PC-3 (cell line): ENCODE measurements around the gene FKBP10. TPM values are rescaled to one million over a fixed set of nuclear protein-coding genes. Genes with fewer than 3 reads are reported as not detected.

Experiments used
- ATAC-seq: fragments of 200-7000 bp; cut with Tn5 transposase; 2 replicates; pipeline ENCODE4 v1.9.1; 2020; ENCODE audit warnings: mild to moderate bottlenecking, moderate library complexity
- BruUV-seq: library from RNA; stranded (reverse); fragments of 400-500 nt; replicated peaks from 2 replicates; lab custom pipeline; 2021; lab: Mats Ljungman, UMichigan
- CTCF ChIA-PET: fragments of 300-600 bp; sonication (Branson Sonifier 250); formaldehyde crosslinking; loops from one replicate; lab custom pipeline; 2022; ENCODE audit warnings: antibody characterized with exemption; lab: Charles Lee
- POLR2A ChIA-PET: fragments of 300-600 bp; sonication (Branson Sonifier 250); formaldehyde crosslinking; loops from one replicate; lab custom pipeline; 2022; ENCODE audit warnings: antibody characterized with exemption; ENCODE audit not compliant: unreplicated experiment; lab: Charles Lee
- DNase-seq: peaks from one replicate; pipeline ENCODE4 v3.0.0-alpha.2; 2015
- H2AFZ ChIP-seq: fragments of 300-600 bp; sonication (generic); 2 replicates; pipeline ENCODE4 v1.6.0; 2016; ENCODE audit warnings: antibody characterized with exemption, low read length
- H3F3A ChIP-seq: fragments of 300-600 bp; sonication (generic); one replicate; pipeline ENCODE4 v1.6.0; 2017; ENCODE audit warnings: antibody characterized with exemption, low read length, control low read depth, mild to moderate bottlenecking; ENCODE audit not compliant: unreplicated experiment
- H3K27ac ChIP-seq: fragments of 300-600 bp; sonication (generic); 2 replicates; pipeline ENCODE4 v1.5.1; 2016; ENCODE audit warnings: mild to moderate bottlenecking, low read length
- H3K27me3 ChIP-seq: fragments of 300-600 bp; sonication (generic); 2 replicates; pipeline ENCODE4 v1.6.1; 2016; ENCODE audit warnings: low read length, mixed read lengths
- H3K36me3 ChIP-seq: fragments of 300-600 bp; sonication (generic); 2 replicates; pipeline ENCODE4 v1.6.1; 2016; ENCODE audit warnings: low read depth, mixed run types, low read length, mixed read lengths
- H3K4me1 ChIP-seq: fragments of 300-600 bp; sonication (generic); 2 replicates; pipeline ENCODE4 v1.5.1; 2016; ENCODE audit warnings: low read length; ENCODE audit not compliant: insufficient read depth
- H3K4me2 ChIP-seq: fragments of 300-600 bp; sonication (generic); 2 replicates; pipeline ENCODE4 v1.6.0; 2016; ENCODE audit warnings: low read length
- H3K4me3 ChIP-seq: fragments of 300-600 bp; sonication (generic); 2 replicates; pipeline ENCODE4 v1.5.1; 2016; ENCODE audit warnings: mild to moderate bottlenecking, low read length, mixed read lengths
- H3K79me2 ChIP-seq: fragments of 300-600 bp; sonication (generic); 2 replicates; pipeline ENCODE4 v1.6.1; 2017; ENCODE audit warnings: low read length, mixed read lengths
- H3K9ac ChIP-seq: fragments of 300-600 bp; sonication (generic); 2 replicates; pipeline ENCODE4 v1.6.0; 2016; ENCODE audit warnings: mild to moderate bottlenecking, low read length
- H3K9me2 ChIP-seq: fragments of 300-600 bp; sonication (generic); replicated peaks from 2 replicates; pipeline ENCODE4 v1.6.1; 2016; ENCODE audit warnings: mixed run types, low read length, mixed read lengths
- H3K9me3 ChIP-seq: fragments of 300-600 bp; sonication (generic); 2 replicates; pipeline ENCODE4 v1.6.1; 2016; ENCODE audit warnings: low read length, mixed read lengths
- H4K20me1 ChIP-seq: fragments of 300-600 bp; sonication (generic); 2 replicates; pipeline ENCODE4 v1.6.1; 2016; ENCODE audit warnings: low read length, mixed read lengths
- EZH2 ChIP-seq: fragments of 300-600 bp; sonication (generic); IDR thresholded peaks from one replicate; pipeline ENCODE4 v1.6.1; 2017; ENCODE audit warnings: antibody characterized with exemption, mild to moderate bottlenecking, low read length; ENCODE audit not compliant: unreplicated experiment
- EZH2phosphoT487 ChIP-seq: fragments of 300-600 bp; sonication (generic); IDR thresholded peaks from 2 replicates; pipeline ENCODE4 v1.6.1; 2018; ENCODE audit warnings: mild to moderate bottlenecking, antibody characterized with exemption, low read length, borderline replicate concordance
- intact Hi-C: fragments of 100-400 bp; cut with micrococcal nuclease; formaldehyde crosslinking; loops from 2 replicates; pipeline ENCODE4 v1.9.0; 2023
- total RNA-seq: library from RNA; depleted of rRNA; stranded (reverse); fragments of >200 nt; gene quantifications from 2 replicates; pipeline ENCODE4 v1.2.3, GENCODE V29; 2014; rRNA removed
- TF ChIP-seq, protein P1 (sequence below): fragments of 300-600 bp; sonication (generic); conservative IDR thresholded peaks from 2 replicates; pipeline ENCODE4 v1.5.1; 2017; ENCODE audit warnings: antibody characterized with exemption, low read depth, mild to moderate bottlenecking, low read length

The FKBP10 gene
- total RNA-seq, 1 experiment from 2014 or later = 63.4 TPM

DNA sequence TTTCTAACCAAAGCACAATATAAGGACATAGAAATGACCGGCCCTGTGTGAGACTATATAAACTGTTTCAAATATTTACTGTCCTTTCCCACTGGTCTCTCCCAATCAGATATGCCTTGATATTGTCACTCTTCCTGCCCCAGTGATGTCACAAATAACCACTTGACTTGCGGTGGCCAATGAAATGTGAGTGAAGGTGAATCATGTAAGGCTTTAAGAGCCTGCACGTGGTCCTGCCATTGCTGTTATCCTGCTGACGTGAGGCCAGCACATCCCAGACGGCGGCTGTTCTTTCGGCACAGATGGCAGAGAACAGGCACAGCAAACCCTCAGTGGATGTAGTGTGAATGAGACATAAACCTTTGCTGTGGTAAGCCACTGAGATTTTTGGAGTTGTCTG lies 57.8 kb downstream of the FKBP10 start:
- CTCF ChIA-PET = interaction anchor here (0.5 kb wide), 1 partner anchor 8 kb away, joined by 3 read pairs; no protein-coding TSS in a partner anchor
- ATAC-seq = no peak
- no peaks in the 10 kb centered on the region for H3K9me2 ChIP-seq
- no peak overlapping the region for H3K4me2 ChIP-seq
- H3F3A ChIP-seq = no peaks in the 10 kb centered on the region
- no peaks in the 10 kb centered on the region for H3K4me1 ChIP-seq
- TF ChIP-seq, protein P1, sequence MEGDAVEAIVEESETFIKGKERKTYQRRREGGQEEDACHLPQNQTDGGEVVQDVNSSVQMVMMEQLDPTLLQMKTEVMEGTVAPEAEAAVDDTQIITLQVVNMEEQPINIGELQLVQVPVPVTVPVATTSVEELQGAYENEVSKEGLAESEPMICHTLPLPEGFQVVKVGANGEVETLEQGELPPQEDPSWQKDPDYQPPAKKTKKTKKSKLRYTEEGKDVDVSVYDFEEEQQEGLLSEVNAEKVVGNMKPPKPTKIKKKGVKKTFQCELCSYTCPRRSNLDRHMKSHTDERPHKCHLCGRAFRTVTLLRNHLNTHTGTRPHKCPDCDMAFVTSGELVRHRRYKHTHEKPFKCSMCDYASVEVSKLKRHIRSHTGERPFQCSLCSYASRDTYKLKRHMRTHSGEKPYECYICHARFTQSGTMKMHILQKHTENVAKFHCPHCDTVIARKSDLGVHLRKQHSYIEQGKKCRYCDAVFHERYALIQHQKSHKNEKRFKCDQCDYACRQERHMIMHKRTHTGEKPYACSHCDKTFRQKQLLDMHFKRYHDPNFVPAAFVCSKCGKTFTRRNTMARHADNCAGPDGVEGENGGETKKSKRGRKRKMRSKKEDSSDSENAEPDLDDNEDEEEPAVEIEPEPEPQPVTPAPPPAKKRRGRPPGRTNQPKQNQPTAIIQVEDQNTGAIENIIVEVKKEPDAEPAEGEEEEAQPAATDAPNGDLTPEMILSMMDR = no peak
- TF ChIP-seq EZH2 (no peak), EZH2phosphoT487 (no peak)
- no TSS peak for BruUV-seq
- H3K79me2 ChIP-seq = no peaks in the 10 kb centered on the region
- no peaks in the 10 kb centered on the region for H3K9me3 ChIP-seq
- DNase-seq = no peak
- H3K36me3 ChIP-seq = peaks cover 6% of the 10 kb centered on the region; the same call in 1 of the 2 replicates
- no peaks in the 10 kb centered on the region for H3K27me3 ChIP-seq
- no peak overlapping the region for H3K4me3 ChIP-seq
- no peaks in the 10 kb centered on the region for H4K20me1 ChIP-seq
- no peak overlapping the region for H3K9ac ChIP-seq
- H2AFZ ChIP-seq = no peak overlapping the region
- intact Hi-C loops = no loop called here
- POLR2A ChIA-PET = no interaction called here
- H3K27ac ChIP-seq = no peak overlapping the region

GRCh38 chr17:41871789-41872188 lies 59.0 kb downstream of the FKBP10 start:
- DNase-seq (no peak), ATAC-seq (no peak)
- H3K9me2 ChIP-seq = no peaks in the 10 kb centered on the region
- TF ChIP-seq, protein P1 = no peak
- TF ChIP-seq EZH2 = no peak
- no peak for TF ChIP-seq EZH2phosphoT487
- intact Hi-C loops = no loop called here
- peaks cover 6% of the 10 kb centered on the region; the same call in 1 of the 2 replicates for H3K36me3 ChIP-seq
- no peaks in the 10 kb centered on the region for H3K27me3 ChIP-seq
- no peak overlapping the region for H3K4me3 ChIP-seq
- H3K9ac ChIP-seq = no peak overlapping the region
- ChIA-PET POLR2A (no interaction called here), CTCF (no interaction called here)
- no peak overlapping the region for H3K4me2 ChIP-seq
- no peaks in the 10 kb centered on the region for H3K9me3 ChIP-seq
- H3K79me2 ChIP-seq = no peaks in the 10 kb centered on the region
- H3F3A ChIP-seq = no peaks in the 10 kb centered on the region
- no peak overlapping the region for H3K27ac ChIP-seq
- no TSS peak for BruUV-seq
- no peak overlapping the region for H2AFZ ChIP-seq
- no peaks in the 10 kb centered on the region for H3K4me1 ChIP-seq
- no peaks in the 10 kb centered on the region for H4K20me1 ChIP-seq

Other genes starting within 250 kb of the FKBP10 start
- gene KRT9, start 240.9 kb upstream of the FKBP10 start, total RNA-seq = 1.0 TPM in 1 of 2 replicates, not detected in the other
- gene KRT14, start 226.1 kb upstream of the FKBP10 start, total RNA-seq = 0.15 TPM in 1 of 2 replicates, not detected in the other
- gene KRT16, start 200.2 kb upstream of the FKBP10 start, total RNA-seq = 42.6 and 53.1 TPM in 2 replicates
- gene KRT17, start 188.4 kb upstream of the FKBP10 start, total RNA-seq = 92.1 and 115 TPM in 2 replicates
- 88.7 and 95.9 TPM in 2 replicates for gene EIF1, start 124.1 kb upstream of the FKBP10 start, total RNA-seq
- not detected in 2 replicates for gene GAST, start 100.7 kb upstream of the FKBP10 start, total RNA-seq
- gene HAP1, start 78.4 kb upstream of the FKBP10 start, total RNA-seq = 1.2 and 1.4 TPM in 2 replicates
- 132 and 168 TPM in 2 replicates for gene JUP, start 26.3 kb upstream of the FKBP10 start, total RNA-seq
- 29.6 and 35.1 TPM in 2 replicates for gene P3H4, start 1.1 kb upstream of the FKBP10 start, total RNA-seq
- gene NT5C3B, start 23.2 kb downstream of the FKBP10 start, total RNA-seq = 78.8 and 79.2 TPM in 2 replicates
- gene KLHL10, start 24.8 kb downstream of the FKBP10 start, total RNA-seq = not detected in 2 replicates
- 16.5 and 19.9 TPM in 2 replicates for gene KLHL11, start 52.4 kb downstream of the FKBP10 start, total RNA-seq
- 110 and 114 TPM in 2 replicates for gene ACLY, start 105.9 kb downstream of the FKBP10 start, total RNA-seq
- gene ODAD4, start 117.6 kb downstream of the FKBP10 start, total RNA-seq = 0.15 and 0.98 TPM in 2 replicates
- 75.4 and 91.6 TPM in 2 replicates for gene CNP, start 153.8 kb downstream of the FKBP10 start, total RNA-seq
- gene DNAJC7, start 204.4 kb downstream of the FKBP10 start, total RNA-seq = 60.1 and 76.3 TPM in 2 replicates
- gene NKIRAS2, start 207.1 kb downstream of the FKBP10 start, total RNA-seq = 39.4 and 46.6 TPM in 2 replicates
- gene C17orf113, start 237.6 kb downstream of the FKBP10 start, total RNA-seq = 0.62 and 1.8 TPM in 2 replicates